ENCODE measurements around the gene DPPA2.
A peak's percentile ranks its signal among the peaks of the same experiment; 100 is the strongest.
"Not testable (repeated sequence)": the region's sequence is repeated elsewhere in the genome, so short reads cannot be mapped to it uniquely, and the experiment has no call there.

The DPPA2 gene

GRCh38 chr3:109316162-109316730 is at the start of gene DPPA2:
DPPA2 (minus strand) TSS chr3:109316517; CDS start chr3:109314542, 1,975 bp downstream.
- DNase-seq (ENCODE audit: low read depth, low spot score): peak; percentile 94

GRCh38 chr3:109364088-109364487 is 47.8 kb upstream of the DPPA2 start:
- no peak for DNase-seq (ENCODE audit: low read depth, low spot score)

- no peak for DNase-seq (ENCODE audit: low read depth, low spot score)
Observed at GRCh38 chr3:109363634-109364033, 47.3 kb upstream of the DPPA2 start.

- no peak for DNase-seq (ENCODE audit: low read depth, low spot score)
Observed at GRCh38 chr3:109362823-109363222, 46.5 kb upstream of the DPPA2 start.

- not testable (repeated sequence) for DNase-seq (ENCODE audit: low read depth, low spot score)
Observed at GRCh38 chr3:109358809-109359208, 42.5 kb upstream of the DPPA2 start.

GRCh38 chr3:109356442-109357155 is 40.3 kb upstream of the DPPA2 start:
- DNase-seq (ENCODE audit: low read depth, low spot score): no peak

GRCh38 chr3:109355625-109356441 is 39.5 kb upstream of the DPPA2 start:
- peak; percentile 91 for DNase-seq (ENCODE audit: low read depth, low spot score)

GRCh38 chr3:109353057-109353456 is 36.7 kb upstream of the DPPA2 start:
- no peak for DNase-seq (ENCODE audit: low read depth, low spot score)

GRCh38 chr3:109351231-109351630 is 34.9 kb upstream of the DPPA2 start:
- DNase-seq (ENCODE audit: low read depth, low spot score): no peak

GRCh38 chr3:109346770-109347295 is 30.5 kb upstream of the DPPA2 start:
- no peak for DNase-seq (ENCODE audit: low read depth, low spot score)

GRCh38 chr3:109346099-109346498 is 29.8 kb upstream of the DPPA2 start:
- no peak for DNase-seq (ENCODE audit: low read depth, low spot score)

- DNase-seq (ENCODE audit: low read depth, low spot score): no peak
Observed at GRCh38 chr3:109339714-109340648, 23.7 kb upstream of the DPPA2 start.

GRCh38 chr3:109339197-109339596 is 22.9 kb upstream of the DPPA2 start:
- no peak for DNase-seq (ENCODE audit: low read depth, low spot score)

GRCh38 chr3:109338322-109338721 is 22.0 kb upstream of the DPPA2 start:
- no peak for DNase-seq (ENCODE audit: low read depth, low spot score)

- DNase-seq (ENCODE audit: low read depth, low spot score): peak; percentile 89
Observed at GRCh38 chr3:109337393-109337792, 21.1 kb upstream of the DPPA2 start, which contains the start of gene DPPA4. DPPA4 (minus strand) TSS chr3:109337546; CDS start chr3:109337517, 29 bp downstream.

GRCh38 chr3:109336291-109336861 is 20.1 kb upstream of the DPPA2 start:
- no peak for DNase-seq (ENCODE audit: low read depth, low spot score)

GRCh38 chr3:109334572-109334971 is 18.3 kb upstream of the DPPA2 start:
- DNase-seq (ENCODE audit: low read depth, low spot score): no peak

- DNase-seq (ENCODE audit: low read depth, low spot score): no peak
Observed at GRCh38 chr3:109331692-109332091, 15.4 kb upstream of the DPPA2 start.

GRCh38 chr3:109330405-109330804 is 14.1 kb upstream of the DPPA2 start:
- no peak for DNase-seq (ENCODE audit: low read depth, low spot score)

GRCh38 chr3:109328202-109328601 is 11.9 kb upstream of the DPPA2 start:
- no peak for DNase-seq (ENCODE audit: low read depth, low spot score)

GRCh38 chr3:109325657-109326056 is 9.3 kb upstream of the DPPA2 start:
- DNase-seq (ENCODE audit: low read depth, low spot score): no peak
